Mucosa of descending colon (tissue), 3 donors: ENCODE results near the gene SLC49A4. TPM values are rescaled to one million over a fixed set of nuclear protein-coding genes. Genes with fewer than 3 reads are reported as not detected.

ENCODE experiments used
- ATAC-seq: fragments of 200-7000 bp; cut with Tn5 transposase; one replicate; pipeline ENCODE4 v1.9.1; 2020; ENCODE audit warnings: mild to moderate bottlenecking, moderate library complexity
- DNase-seq, 3 donors: peaks; one replicate each; pipeline ENCODE4 v3.0.0-alpha.2; 2020
- H3K36me3 ChIP-seq: fragments of 200-600 bp; one replicate; pipeline ENCODE4 v1.8.0; 2021; ENCODE audit warnings: low read depth, mild to moderate bottlenecking
- H3K4me1 ChIP-seq: fragments of 200-600 bp; one replicate; pipeline ENCODE4 v1.8.0; 2021; ENCODE audit warnings: low read depth, mild to moderate bottlenecking
- H3K4me3 ChIP-seq: fragments of 200-600 bp; one replicate; pipeline ENCODE4 v1.8.0; 2021; ENCODE audit warnings: mild to moderate bottlenecking
- H3K9me3 ChIP-seq: fragments of 200-600 bp; one replicate; pipeline ENCODE4 v1.8.0; 2021; ENCODE audit warnings: mild to moderate bottlenecking
- intact Hi-C, 2 donors: fragments of 100-400 bp; cut with DNase I in 1 of 2; cut with micrococcal nuclease in 1 of 2; formaldehyde crosslinking; loops; one replicate each; pipeline versions ENCODE4 v1.11.0 to v1.11.1; 2022; cut with DNase I, micrococcal nuclease
- total RNA-seq, 3 donors: library from RNA; stranded (reverse); fragmentation: NEBNext Ultra II Directional in 2 of 3; extraction: Animal tissue kit (Norgen Biotek cat#: 25700) in 2 of 3; gene quantifications; one replicate each; pipeline versions ENCODE4 v1.2.1 to v1.2.4, GENCODE V29; 2021 to 2023
- TF ChIP-seq, protein P1 (sequence below): fragments of 200-600 bp; IDR thresholded peaks from one replicate; pipeline ENCODE4 v1.8.0; 2022; ENCODE audit warnings: antibody characterized with exemption, mild to moderate bottlenecking
- donor health status: DM: no; HTN: no; CAD: no; lungs with moderate emphysema.
- donor health status: DM: no; HTN: no; CAD: no.
- donor health status: DM: no; HTN: yes; CAD: no.

SLC49A4 gene
- total RNA-seq, 3 donors from 2014 or later = 16.4 to 27.7 (median 22.9) TPM

GRCh38 chr3:122890077-122890719, 95.3 kb downstream of the SLC49A4 start:
- H3K36me3 ChIP-seq = no peaks in the 10 kb centered on the region
- intact Hi-C loops = no loop called here
- H3K9me3 ChIP-seq = no peaks in the 10 kb centered on the region
- ATAC-seq (peak; percentile 34), DNase-seq (peak in 1 of 3 donors; percentile 23)
- TF ChIP-seq, protein P1, sequence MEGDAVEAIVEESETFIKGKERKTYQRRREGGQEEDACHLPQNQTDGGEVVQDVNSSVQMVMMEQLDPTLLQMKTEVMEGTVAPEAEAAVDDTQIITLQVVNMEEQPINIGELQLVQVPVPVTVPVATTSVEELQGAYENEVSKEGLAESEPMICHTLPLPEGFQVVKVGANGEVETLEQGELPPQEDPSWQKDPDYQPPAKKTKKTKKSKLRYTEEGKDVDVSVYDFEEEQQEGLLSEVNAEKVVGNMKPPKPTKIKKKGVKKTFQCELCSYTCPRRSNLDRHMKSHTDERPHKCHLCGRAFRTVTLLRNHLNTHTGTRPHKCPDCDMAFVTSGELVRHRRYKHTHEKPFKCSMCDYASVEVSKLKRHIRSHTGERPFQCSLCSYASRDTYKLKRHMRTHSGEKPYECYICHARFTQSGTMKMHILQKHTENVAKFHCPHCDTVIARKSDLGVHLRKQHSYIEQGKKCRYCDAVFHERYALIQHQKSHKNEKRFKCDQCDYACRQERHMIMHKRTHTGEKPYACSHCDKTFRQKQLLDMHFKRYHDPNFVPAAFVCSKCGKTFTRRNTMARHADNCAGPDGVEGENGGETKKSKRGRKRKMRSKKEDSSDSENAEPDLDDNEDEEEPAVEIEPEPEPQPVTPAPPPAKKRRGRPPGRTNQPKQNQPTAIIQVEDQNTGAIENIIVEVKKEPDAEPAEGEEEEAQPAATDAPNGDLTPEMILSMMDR = no peak
- no peaks in the 10 kb centered on the region for H3K4me1 ChIP-seq
- no peak overlapping the region for H3K4me3 ChIP-seq

- intact Hi-C loops = no loop called here
- ATAC-seq = no peak
- TF ChIP-seq, protein P1 = no peak
Measured at GRCh38 chr3:122890720-122891220, 95.9 kb downstream of the SLC49A4 start.

DNA sequence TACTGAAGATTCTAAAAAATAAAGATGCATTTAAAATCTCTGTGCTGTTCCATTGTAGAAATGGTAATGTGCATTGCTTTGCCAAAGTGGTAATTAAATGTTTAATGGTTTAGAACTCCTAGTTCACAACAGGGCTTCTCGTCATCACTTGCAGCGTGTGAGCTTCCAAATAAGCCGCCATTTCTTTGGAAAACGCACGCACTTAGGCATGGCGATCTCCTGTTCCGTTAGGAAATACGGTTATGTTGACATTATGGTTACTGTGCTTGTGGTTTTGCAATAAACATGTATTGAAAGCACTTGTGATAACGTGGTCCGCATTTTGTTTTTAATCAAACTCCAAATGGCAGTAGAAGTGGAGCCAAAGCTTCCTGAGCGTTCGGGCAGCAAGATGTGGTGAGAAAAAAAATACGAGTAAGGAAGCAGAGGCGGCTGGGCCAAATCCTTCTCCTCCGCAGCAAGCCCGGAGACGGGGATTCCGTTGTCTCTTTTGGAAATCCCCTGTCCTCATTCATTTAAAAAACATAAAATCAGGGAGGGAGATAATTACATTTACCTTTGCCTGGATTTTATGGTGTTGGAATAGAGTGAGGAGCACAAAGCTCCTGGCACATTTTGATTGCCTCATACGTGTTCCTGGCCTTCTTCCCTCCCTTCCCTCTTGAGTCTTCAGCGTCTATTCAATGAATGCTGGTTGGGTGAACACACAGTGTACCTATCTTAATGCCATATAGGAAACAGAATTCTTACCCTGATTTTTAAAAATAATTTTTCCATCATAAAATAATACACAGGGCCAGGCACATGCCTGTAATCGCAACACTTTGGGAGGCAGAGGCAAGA, 97.5 kb downstream of the SLC49A4 start:
- TF ChIP-seq, protein P1 = no peak
- Histone ChIP-seq H3K36me3 (no peaks in the 10 kb centered on the region), H3K4me1 (no peaks in the 10 kb centered on the region), H3K9me3 (no peaks in the 10 kb centered on the region), H3K4me3 (no peak overlapping the region)
- DNase-seq (no peak), ATAC-seq (no peak)
- intact Hi-C loops = no loop called here

More at GRCh38 chr3:122890720-122891220, 95.9 kb downstream of the SLC49A4 start:
- DNase-seq = no peak
- H3K9me3 ChIP-seq = no peaks in the 10 kb centered on the region
- no peak overlapping the region for H3K4me3 ChIP-seq
- H3K4me1 ChIP-seq = no peaks in the 10 kb centered on the region
- no peaks in the 10 kb centered on the region for H3K36me3 ChIP-seq

- TF ChIP-seq, protein P1 = no peak
- H3K36me3 ChIP-seq = no peaks in the 10 kb centered on the region
- no peak overlapping the region for H3K4me3 ChIP-seq
- DNase-seq (no peak), ATAC-seq (peak; percentile 24)
- H3K9me3 ChIP-seq = no peaks in the 10 kb centered on the region
- intact Hi-C loops = no loop called here
- no peaks in the 10 kb centered on the region for H3K4me1 ChIP-seq
Measured at GRCh38 chr3:122893282-122893681, 98.4 kb downstream of the SLC49A4 start.

DNA sequence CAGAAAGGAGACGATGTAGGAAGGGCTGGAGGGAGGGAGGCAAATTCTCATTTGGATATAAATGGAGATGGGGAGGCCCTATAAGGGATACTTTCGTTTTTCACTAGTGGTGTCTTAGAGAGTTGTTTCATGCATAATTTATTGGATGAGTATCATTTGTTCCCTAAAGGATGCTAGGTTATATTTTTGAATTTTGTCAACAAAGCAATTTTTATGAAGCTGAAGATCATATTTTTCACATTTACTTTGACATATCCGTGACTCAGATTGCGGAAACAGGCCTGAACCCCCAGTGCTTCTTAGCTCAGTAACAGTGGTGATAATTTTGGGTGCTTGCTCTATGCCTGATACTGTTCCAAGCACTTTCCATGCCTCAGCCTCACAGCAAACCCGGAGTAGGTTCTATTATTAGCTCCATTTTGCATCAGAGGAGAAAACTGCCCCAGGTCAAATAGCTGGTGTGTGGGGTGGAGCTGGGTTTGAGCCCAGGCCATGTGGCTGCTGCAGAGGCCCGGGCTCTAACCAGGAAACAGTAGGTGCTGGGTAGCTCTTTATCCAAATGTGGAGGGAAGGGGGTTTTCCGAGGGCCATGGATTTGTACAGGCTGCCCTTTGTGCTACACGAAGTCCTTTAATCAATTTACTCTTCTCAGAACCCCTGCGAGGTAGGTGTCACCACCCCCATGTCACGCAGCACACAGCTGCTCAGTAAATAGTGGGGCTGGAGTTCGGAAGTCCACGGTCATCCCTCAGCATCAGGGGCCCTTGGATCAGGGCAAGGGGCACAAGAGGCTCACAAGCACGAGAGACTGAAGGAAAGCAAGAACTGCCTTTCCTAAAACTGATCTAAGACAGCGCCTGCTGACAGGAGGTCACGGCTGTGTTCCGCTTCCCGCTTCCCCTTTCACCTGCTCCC, 99.1 kb downstream of the SLC49A4 start:
- Histone ChIP-seq H3K36me3 (no peaks in the 10 kb centered on the region), H3K4me1 (no peaks in the 10 kb centered on the region), H3K4me3 (no peak overlapping the region), H3K9me3 (no peaks in the 10 kb centered on the region)
- ATAC-seq (no peak), DNase-seq (no peak)
- intact Hi-C loops = no loop called here
- TF ChIP-seq, protein P1 = no peak
